HG03521 (cell line): ENCODE measurements around the gene NSL1.

Experiments used
- ATAC-seq: cut with Tn5 transposase; IDR thresholded peaks from one replicate; pipeline ENCODE4 v1.9.1; 2021; ENCODE audit warnings: mild to moderate bottlenecking, moderate library complexity; ENCODE audit not compliant: unreplicated experiment

The NSL1 gene, protein sequence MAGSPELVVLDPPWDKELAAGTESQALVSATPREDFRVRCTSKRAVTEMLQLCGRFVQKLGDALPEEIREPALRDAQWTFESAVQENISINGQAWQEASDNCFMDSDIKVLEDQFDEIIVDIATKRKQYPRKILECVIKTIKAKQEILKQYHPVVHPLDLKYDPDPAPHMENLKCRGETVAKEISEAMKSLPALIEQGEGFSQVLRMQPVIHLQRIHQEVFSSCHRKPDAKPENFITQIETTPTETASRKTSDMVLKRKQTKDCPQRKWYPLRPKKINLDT

DNA sequence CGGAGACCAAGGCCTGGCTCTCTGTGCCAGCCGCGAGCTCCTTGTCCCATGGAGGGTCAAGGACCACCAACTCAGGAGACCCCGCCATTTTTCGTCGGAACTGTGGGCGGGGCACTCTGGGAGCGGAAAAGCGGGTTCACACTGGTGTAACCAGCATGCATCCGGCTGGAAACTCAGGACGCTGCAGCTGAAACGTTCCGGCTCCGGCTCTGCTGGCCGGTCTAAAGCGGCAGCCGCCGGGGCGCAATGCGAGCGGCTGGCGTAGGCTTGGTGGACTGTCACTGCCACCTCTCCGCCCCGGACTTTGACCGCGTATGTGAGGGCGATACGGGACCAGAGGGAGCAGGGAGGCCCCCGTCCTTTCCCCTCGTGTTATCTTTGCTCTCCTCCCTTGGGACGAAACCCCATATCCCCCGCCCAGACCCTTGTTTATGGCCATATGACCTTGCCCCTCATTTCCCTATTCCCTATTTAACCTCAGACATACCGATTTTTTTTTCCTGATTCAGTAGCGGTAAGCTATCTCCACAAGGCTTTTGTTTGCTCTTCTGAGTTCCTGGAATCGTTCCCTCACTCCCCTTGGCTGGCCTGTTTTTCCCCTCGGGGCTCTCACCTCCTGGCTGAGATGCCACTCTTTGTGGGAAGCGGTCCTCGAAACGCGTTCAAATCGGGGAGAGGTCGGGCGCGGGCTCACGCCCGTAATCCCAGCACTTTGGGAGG, at the start of gene NSL1, which contains the start of gene TATDN3:
Gene NSL1 (minus strand): TSS at position 102 of the 720 bp plus-strand sequence. CDS start 14 bp downstream, at position 88.
Gene TATDN3 (plus strand): TSS at position 219 of the 720 bp plus-strand sequence. CDS start 28 bp downstream, at position 247.
- peak; percentile 77 for ATAC-seq

DNA sequence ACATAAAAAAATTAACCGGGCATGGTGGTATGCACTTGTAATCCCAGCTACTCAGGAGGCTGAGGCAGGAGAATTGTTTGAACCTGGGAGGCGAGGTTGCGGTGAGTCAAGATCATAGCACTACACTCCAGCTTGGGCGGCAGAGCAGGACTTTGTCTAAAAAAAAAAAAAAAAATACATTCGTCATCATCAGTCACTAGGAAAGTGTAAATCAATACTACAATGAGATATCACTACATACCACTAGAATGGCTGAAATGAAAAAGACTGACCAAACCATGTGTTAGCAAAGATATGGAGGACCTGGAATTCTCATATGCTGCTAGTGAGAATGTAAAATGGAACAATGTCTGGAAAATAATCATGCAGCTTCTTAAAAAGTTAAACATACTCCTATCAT, 46.6 kb upstream of the NSL1 start:
- no peak for ATAC-seq

DNA sequence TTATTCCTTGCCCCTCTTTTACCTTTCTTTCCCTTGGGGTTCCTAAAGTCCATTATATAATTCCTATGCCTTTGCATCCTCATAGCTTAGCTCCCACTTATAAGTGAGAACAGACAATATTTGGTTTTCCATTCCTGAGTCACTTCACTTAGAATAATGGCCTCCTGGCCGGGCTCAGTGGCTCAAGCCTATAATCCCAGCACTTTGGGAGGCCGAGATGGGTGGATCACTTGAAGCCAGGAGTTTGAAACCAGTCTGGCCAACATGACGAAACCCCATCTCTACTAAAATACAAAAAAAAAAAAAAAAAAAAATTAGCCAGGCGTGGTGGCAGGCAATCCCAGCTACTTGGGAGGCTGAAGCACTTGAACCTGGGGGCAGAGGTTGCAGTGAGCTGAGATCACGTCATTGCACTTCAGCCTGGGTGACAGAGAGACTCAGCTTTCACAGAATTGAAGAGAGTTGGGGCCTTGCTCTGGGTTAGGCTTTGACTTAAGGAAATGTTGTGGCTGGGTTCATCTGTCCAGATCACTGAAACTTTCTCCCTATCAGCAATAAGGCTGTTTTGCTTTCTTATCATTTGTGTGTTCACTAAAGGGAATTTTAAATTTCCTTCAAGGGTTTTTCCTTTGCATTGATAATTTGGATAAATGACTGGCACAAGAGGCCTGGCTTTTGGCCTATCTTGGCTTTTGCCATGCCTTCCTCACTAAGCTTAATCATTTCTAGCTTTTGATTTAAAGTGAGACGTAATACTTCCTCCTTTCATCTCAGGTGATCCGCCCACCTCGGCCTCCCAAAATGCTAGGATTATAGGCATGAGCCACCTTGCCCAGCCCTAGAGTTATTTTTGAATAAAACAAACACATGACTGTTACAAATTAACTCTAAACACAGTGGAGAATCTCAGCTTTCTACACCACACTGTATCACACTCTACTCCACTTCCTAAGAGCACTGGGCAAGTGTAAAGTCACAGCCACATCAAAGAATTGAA, 41.9 kb upstream of the NSL1 start:
- peak; percentile 54 for ATAC-seq

- ATAC-seq, result no peak
Measured at GRCh38 chr1:212828395-212828794, 36.8 kb upstream of the NSL1 start.

- ATAC-seq, result no peak
Measured at GRCh38 chr1:212827831-212828278, 36.3 kb upstream of the NSL1 start.

DNA sequence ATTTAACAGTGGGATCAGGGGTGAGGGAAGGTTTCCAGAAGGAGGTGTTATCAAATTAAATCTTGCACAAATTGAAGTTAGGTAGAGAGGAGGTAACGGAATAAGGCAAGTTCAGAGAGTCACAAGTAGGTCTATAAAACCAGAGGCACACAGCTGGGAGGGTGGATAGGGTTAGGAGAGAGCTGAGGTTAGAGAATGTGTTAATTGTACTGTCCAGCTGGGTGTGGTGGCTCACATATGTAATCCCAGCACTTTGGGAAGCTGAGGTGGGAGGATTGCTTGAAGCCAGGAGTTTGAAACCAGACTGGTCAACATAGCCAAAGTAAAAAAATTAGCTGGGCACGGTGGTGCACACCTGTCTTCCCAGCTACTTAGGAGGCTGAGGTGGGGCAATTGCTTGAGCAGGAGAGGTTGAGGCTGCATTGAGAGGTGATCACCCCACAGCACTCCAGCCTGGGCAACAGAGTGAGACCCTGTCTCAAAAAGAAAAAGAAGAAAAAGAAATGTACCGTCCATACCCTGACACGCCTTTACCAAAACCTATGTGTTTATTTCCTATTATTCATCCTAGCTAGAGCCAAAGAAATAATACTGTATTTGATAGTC, 35.7 kb upstream of the NSL1 start:
- no peak for ATAC-seq

DNA sequence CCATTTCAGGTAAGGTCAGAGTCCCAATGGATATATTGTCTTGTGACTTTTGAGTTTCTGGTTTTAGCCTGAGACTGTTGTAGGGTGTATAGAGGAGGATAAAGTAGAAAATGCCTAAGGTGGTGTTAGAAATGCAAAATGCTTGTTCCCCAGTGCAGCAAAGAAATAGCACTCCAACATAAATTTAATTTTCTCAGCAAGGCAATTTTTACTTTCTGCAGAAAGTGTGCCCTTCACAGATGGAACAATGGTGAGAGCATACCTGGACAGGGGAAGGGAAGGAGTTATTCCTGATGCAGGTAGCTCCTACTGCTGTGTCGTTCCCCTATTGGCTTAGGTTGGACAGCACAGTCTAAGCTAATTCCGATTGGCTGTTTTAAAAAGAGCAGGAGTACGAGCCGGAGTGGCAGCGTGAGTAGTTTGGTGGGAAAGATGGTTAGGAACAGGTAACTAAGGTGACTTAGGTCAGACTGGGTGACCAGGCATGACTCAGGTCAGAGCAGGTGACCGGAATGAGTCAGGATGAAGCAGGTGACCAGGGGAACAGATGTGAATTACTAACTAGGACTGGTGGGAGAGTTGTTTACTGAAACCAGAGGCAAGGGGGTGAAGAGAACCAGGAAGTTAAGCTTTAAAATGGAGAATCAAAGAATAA, 34.3 kb upstream of the NSL1 start:
- ATAC-seq, result no peak

GRCh38 chr1:212824201-212824600, 32.6 kb upstream of the NSL1 start:
- ATAC-seq, result no peak

GRCh38 chr1:212822956-212823355, 31.4 kb upstream of the NSL1 start:
- ATAC-seq, result no peak

GRCh38 chr1:212820969-212821368, 29.4 kb upstream of the NSL1 start:
- ATAC-seq, result no peak

DNA sequence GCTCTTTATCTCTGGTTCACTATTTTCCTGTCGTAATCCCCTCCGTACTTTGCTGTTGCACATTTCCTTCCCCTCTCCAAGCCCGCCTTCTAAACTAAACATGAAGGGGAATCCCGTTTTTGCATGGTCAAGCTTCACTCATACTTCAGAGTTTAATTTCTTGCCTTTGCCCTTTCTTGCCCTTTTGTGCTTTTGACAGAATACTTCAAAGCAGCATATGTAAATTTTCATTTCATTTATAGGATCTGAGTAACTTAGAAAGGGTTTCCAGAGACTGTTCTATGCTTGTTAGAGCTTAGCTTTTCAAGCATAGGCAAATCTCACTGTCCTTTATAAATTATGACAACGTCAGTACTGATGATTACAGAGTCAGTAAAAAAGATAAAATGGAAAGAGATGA, 28.1 kb upstream of the NSL1 start:
- ATAC-seq, result no peak

- ATAC-seq, result no peak
Measured at GRCh38 chr1:212816567-212817278, 25.1 kb upstream of the NSL1 start.

DNA sequence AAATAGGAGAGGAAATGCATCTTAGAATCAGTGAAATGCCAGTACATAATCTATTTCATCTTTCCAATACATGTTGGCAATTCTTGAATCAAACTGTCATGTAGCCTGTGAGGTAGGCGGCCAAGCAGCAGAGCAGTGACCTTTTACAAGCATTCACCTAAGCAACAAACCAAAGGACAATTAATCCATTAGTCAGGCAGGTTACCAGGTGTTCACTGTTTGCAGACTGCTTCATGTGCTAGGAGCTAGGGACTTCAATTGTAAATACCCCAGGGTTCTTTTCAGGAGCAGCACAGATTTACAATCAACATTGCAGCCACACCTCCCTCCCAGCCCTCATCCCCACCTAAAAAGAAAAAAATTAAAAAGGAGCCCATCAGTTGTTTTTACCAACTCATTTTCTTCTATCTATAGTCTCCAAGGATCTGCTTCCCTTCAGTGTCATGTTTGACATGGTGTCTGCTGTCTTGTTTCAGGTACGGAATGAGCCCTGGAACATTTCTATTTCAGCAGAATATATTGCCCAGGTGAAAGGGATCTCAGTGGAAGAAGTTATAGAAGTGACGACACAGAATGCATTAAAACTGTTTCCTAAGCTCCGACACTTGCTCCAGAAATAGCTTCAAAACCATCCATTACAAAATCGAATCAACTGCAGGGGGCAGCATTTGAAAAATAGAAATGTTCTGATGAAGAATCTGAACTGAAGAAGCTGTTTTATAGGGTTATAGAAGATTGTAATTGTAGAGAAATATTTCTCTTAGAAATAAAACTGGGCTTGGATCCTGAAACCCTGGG, 23.2 kb upstream of the NSL1 start:
- ATAC-seq, result no peak

DNA sequence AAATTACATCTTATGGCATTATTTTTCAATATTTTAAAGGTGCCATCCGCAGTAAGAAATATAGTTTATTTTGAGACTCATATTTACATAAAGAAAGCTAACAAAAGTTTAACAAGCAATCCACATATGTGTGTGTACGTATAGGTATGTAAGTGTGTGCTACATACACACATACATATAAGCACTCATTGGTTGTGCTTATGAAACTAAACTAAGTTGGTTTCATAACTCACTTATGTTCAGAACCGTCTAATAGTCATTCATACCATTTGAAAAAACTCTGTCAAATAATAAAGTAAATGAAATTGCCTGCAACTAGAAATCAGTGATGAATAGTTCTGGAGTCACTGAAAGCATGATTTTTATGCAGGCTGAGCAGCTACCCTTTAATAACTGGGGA, 14.2 kb upstream of the NSL1 start:
- ATAC-seq, result no peak

GRCh38 chr1:212797681-212798080, 6.1 kb upstream of the NSL1 start:
- no peak for ATAC-seq

DNA sequence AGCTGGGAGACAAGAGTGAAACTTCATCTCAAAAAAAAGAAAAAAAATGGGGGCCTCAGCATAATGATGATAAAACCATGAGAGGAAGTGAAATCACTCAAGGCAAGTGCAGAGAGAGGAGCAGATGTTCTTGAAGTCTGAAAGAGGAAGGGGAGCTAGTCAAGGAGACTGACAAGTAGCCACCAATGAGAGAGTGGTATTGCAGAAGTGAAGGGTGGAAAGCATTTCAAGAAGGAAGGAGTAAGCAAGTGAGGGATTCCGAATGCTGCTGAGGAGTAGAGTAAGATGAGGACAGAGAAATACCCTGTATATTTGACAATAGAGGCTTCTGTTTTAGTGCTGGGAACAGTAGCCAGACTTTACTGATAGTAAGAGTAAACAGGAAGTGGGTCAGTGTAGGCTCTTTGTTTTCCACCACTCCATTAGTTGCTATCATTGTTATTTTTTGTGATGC, 3.0 kb upstream of the NSL1 start:
- ATAC-seq, result peak; percentile 77

- ATAC-seq, result no peak
Measured at GRCh38 chr1:212792396-212792908, 875 bp upstream of the NSL1 start.

DNA sequence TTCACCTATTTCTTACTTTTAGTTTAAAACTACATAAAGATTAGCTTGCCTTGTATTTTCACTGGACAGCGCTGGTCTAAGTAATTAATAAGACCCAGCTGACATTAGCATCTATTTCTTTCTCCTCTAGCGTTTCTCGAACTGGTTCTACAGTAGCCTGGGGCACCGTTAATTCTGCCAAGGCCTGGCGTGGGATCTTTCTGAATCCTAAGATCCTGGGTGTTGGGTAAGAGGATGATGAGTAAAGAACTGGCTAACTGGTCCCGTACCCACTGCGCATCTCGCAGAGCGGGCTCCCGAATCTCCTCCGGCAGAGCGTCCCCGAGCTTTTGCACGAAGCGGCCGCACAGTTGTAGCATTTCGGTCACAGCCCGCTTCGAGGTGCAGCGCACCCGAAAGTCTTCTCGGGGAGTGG, 309 bp downstream of the NSL1 start:
- peak; percentile 23 for ATAC-seq
